NCI-H69 (cell line): ENCODE results near the gene VRK3.
A peak's percentile ranks its signal among the peaks of the same experiment; 100 is the strongest.
"Not testable (repeated sequence)": the region's sequence is repeated elsewhere in the genome, so short reads cannot be mapped to it uniquely, and the experiment has no call there.

Experiments
- DNase-seq: peaks from one replicate; lab custom pipeline; 2025; lab: John Stamatoyannopoulos, UW

The VRK3 gene

DNA sequence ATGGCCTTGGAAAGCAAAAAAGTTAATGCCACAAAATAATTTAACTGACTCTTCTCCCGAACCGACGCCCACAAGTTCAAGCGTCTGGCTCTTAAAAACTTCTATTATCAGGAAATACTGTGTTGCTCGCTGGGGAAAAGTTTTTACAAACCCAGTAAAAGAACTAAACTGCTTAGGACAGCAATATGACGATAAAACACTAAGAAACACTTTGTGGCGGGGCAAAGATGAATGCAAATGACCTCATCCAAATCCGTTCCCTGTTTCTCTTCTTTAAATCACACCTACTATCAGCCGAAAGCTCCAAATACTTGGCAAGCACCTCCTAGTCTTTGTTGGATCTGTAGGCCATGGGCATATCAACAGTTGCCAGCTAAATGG is 69.1 kb downstream of the VRK3 start:
- DNase-seq, result no peak

DNA sequence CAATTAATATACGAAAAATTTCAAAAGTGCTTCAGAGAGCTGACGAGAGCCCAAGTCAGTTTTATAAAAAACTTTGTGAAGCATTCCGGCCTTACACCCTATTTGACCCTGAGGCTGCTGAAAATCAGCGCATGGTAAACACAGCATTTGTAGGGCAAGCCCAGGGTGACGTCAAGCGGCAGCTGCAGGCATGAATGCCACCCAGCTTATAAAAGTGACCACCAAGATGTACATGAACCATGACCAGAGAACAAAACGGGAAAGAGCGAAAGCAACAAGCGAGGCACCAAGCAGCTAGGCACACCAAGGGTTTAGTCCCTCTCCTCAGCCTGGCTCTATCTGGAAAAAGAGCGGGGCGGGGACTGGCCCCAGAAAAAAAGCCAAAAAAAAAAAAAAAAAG is 70.2 kb downstream of the VRK3 start:
- peak; percentile 13 for DNase-seq

DNA sequence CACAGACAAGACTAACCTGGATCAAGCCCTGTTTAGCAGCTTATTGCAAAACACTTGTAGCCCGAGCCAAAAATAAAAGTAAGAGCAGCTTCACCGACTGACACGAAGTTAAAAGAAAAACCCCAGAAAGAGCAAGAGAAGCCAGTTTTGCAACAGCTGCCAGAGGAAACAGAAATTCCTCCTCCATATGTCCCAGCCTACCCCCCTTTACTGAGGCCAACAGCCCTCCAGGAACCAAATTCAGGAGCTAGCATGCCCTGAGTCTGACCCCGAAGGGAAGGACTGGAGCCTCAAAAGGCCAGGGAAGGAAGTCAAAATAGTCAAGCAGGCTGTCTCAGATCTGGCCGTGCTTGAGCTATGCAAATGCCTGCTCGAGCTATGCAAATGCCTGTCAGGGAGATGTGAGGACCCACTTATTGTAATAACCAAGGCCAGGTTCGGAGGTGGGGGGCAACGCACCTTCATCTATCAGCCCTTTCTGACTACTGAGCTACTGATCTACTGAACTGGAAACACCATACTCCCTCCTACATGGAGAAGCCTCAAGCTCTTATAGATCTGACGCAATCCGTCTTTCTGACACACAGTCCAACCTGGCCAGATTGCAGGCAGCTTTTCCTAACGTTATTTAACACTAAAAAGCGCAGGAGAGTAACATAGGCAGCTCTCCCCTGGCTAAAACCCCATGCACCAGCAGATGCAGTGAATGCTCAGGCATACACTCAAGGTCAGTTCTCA is 70.9 kb downstream of the VRK3 start:
- DNase-seq, result no peak

DNA sequence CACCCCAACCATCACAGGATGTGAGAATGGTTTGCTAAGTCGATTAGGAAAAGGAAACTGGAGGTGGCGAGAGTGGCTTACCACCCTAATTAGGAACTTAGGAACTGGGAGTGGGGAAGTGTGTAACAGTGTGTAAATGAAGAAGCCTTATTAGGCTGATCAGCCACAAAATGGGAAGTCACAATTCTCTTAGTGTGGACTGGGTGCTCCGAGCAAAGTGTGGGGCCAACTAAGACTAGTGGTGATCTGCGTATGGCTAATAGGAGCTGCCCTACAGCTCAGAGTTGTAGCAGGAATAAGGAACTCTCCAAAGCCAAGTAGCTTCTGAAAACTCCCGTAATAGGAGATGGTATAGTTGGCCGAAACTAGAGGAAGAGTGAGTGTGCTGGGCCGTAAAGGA is 71.8 kb downstream of the VRK3 start:
- no peak for DNase-seq

DNA sequence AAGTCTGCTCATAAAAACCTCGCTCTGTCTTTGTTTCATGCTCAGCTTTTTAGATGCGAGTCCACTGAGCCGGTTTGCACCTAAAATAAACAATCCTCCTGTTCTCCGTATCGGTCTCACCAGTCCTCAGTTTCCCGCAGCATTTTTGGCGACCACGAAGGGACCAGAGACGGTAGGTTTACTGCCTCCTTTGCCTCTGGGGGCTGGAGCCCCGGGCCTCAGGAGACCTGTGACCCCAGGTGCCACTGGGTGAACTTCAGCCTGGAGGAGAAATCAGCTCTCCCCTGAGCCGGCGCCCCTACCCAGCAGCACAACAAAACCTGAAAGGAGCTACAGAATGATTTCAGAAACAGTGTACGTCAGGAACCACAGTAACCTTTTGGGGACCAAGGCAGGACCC is 72.3 kb downstream of the VRK3 start:
- no peak for DNase-seq

DNA sequence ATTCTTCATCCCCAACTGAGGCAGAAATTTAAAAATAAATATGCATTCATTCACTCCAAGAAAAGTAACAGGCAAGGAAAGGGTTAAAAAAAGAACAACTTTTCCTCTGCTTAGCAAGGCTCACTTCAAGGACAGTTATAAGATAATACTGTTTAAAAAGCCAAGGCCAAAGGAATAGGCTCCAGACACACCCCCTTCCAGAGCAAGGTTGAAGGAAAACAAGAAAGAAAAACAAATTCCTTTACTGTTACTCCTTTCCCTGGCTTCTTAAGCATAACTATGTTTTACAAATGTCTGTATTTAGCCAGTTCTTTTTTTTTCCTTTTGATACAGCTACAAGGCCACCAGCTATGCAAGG is 72.7 kb downstream of the VRK3 start:
- DNase-seq, result no peak

DNA sequence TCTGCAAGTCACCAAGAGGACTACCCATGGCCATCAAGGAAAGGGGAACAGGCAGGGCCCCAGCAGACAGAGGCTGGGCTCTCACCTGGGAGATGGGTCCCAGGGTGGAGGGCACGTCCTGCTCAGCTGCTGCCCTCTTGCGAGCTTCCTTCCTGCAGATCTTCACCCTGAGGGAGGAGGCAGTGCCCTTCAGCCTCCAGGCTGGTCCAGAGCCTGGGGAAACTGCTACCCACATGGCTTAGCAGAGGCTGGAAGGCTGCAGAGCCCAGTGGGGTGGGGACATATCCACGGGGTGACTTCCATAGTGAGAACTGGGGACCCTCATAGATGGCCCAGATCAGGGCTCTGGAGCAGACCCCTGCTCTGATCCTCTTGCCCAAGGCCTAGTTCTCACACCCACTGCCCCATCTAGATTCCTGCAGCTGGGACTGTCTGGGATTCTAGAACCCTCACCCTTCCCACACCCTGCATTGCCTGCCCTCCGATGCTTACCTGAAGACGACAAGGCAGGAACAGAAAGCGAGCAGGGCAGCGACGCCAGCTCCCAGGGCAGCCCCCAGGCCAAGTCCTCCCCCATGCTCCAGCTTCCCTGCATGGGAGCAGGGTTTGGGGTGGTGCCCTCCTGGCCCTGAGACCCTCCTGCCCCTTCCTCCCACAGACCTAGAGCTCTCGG is 73.2 kb downstream of the VRK3 start:
- DNase-seq, result no peak

DNA sequence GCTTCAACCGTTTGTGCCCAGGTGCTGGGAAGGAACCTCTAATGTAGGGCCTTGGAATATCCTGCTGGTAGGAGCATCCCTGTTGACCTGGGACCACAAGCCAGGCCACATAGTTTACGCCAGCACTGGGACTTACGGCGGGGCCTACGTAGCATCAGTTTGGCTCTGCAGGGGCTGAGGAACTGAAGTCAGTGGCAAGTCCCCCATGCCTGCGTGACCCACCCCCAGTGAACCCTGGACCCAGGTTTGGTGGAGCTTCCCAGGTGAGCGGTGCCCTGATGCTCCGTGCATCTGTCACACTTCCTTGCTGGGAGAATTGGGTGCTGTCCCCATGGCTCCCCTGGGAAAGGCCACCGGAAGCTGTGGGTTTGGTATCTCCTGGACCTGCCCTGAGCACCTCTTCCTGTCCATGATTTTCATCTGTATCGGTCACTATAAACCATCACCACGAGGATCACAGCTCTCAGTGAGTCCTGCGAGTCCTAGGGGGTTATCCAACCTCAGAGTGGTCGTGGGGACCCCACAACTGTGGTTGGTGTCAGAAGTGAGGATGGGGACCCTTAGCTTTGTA is 74.1 kb downstream of the VRK3 start:
- no peak for DNase-seq

DNA sequence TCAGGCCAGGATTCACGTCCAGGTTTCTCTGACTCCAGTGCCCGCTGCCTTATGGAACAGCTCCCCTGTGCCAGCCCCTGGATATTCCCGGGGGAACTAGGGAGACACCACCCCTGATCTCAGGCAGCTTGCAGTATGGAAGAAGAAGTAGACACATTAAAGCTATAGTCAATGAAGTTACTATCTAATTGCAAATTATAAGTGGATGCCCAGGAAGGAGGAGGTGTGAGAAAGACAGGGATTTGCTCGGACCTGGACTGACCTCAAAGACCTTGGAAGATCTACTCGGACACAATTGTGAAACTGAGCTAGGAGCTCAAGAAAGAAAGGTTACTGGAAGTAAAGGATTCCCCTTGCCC is 74.6 kb downstream of the VRK3 start:
- DNase-seq, result no peak

DNA sequence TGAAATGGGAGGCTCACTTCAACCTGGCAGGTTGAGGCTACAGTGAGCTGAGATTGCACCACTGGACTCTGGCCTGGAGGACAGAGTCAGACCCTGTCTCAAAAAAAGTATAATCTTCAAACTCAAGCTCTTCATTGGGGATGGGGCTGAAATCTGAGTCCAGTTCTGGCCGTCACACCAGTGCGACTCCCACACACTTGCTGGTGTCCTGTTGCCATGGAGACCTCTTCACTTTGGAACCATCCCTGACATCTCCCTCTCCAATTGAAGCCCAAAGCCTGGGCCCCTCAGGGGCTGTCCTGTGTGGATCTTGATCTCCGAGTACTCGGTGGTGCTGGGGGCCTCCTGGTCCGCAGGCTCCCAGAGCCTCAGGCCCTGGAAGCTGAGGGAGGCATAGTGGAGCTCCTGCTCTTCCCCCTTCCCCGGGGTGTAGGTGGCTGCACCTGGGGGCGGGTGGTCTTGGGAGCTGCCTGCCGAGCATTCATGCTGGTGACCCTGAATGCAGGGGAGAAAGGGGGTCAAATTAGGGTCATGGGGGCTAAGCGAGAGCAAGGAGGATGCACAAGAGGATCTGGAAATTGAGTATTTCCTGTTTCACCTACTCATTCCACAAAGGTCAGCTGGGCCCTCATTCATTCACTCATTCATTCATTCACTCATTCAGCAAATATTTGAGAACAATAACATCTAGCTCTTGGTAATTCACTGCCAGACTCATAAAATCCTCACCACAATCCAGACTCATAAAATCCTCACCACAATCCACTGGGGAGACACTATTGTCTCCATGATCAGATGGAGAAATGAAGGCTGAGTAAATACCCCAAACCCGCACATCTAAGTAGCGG is 75.2 kb downstream of the VRK3 start:
- DNase-seq, result no peak

DNA sequence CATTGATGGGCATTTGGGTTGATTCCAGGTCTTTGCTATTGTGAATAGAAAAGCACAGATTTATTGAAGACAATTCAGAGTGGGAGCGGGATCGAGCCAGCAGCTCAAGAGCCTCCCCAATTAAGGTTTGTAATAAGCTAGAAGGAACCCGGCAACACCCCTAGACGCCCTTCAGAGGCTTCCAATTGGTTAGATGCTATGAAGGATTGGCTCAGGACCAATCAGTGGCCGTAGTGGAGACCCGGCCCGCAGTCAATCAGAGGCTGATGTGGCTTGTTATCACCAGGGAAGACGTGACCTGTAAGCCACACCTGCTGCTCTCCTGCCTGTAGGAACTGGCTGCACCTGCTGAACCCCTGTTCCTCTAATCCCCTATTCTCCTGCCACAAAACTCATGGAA is 78.8 kb downstream of the VRK3 start:
- no peak for DNase-seq

DNA sequence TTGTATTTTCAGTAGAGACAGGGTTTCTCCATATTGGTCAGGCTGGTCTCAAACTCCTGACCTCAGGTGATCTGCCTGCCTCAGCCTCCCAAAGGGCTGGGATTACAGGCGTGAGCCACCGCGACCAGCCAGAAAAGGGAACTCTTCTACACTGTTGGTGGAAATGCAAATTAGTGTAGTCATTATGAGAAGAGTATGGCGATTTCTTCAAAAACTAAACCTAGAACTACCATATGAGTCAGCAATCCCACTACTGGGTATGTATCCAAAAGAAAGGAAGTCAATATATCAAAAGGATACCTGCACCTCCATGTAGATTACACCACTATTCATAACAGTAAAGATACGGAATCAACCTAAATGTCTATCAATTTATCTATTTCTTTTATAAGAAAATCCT is 80.6 kb downstream of the VRK3 start:
- DNase-seq, result not testable (repeated sequence)

DNA sequence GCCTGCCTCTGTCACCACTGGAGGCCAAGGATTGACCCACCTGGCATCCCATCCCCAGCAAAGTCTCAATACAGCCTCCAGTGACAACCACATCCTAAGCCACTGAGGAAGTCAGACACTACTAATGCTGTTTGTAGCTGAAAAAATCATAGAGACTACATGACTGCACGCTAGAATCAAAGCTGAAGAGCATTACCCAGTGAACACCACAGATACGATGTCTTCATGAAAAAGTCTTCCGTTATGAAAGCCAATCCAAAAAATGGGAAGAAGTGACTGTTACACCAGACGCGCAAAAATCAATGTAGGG is 84.7 kb downstream of the VRK3 start:
- no peak for DNase-seq

DNA sequence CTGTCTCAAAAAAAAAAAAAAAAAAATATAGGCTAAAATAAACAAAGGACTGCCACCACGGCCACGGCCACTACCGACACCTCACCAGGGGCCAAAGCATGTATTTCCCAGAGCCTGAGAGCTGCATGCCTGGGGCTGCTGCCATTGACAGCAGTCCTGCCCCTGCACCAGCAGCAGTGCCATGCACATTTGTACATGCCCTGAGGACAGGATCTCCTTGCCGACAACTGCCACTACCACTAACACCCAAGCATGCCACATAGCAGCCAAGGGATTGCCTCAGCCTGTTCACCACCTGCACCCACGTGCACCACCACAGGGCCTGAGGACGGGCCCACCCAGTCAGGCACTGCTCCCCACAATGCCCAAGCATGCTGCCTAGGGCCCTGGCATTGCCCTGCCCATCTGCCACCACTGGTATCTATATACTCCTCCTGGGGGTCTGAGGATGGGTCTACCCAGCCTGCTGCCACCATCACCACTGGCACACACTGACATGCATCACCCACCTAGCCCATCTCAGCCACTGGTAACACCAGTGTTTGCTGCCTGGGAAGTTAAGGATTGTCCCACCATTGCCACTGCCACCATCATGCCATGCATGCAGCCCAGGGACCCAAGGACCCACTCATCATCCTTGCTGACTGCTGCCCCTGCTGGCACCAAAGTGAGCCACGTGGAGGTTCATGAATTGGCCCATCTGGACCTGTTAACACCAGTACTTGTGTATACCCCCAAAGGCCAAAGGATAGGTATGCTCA is 85.3 kb downstream of the VRK3 start:
- peak; percentile 18 for DNase-seq

DNA sequence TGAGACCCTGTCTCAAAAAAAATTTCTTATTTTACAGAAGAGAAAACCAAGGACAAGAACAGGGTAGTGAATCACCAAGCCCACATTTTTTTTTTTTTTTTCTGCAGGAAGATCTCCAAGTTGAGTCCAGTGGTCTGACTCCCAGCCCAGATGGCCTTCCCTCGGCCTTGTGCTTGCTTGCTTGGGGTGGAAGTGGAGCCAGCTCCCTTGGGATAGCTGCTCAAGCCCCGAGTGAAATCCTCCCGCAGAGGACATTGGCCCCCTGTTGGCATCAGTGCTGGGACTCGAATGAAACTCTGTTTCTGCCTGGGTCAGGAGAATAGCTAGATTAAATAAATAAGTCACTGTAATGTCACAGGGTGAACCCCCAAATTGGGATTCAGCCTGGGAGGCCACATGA is 86.5 kb downstream of the VRK3 start:
- DNase-seq, result no peak

DNA sequence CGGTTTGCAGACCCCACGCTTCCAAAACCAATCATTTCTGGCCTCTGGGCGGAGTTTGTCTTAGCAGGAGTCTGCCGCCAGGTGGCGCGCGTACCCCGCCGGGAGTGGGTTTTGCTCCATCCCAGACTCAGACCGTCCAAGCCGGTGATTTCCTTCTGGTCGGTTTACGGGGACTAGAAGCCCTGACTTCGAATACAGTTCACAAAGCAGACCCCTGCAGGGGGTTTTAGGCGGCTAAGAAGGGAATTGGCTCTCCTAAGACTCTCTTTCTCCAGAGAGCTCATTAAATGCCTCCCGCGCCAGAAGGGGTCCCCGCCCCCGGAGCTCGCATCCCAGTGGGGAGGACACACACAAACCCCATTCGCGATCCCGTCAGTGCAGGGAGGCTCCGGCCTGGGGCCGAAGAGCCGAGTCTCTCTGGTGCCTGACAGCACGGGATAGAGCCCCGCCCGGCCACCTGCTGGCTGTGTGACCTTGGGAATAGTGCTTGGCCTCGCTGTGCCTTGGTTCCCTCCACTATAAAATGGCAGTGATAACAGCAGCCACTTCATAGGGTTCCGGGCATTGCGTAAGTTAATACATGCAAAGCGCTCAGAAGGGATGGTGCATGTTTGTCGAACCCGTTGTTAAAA is 87.3 kb downstream of the VRK3 start:
- peak; percentile 82 for DNase-seq

DNA sequence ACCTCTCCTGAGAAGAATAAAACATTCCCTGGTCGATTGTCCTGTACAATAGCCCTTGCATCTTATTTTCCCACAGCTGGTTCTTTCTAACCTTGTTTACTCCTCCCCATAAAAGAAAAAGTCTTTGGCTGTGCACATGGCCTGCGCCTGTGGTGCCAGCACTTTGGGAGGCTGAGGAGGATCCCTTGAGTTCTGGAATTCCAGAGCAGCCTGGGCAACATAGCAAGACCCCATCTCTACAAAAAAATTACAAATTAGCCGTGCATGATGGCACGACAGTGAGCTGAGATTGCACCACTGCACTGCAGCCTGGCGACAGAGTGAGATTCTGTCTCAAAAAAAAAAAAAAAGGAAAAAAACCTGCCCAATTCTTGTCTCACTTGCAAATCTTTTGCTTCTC is 88.6 kb downstream of the VRK3 start:
- no peak for DNase-seq

DNA sequence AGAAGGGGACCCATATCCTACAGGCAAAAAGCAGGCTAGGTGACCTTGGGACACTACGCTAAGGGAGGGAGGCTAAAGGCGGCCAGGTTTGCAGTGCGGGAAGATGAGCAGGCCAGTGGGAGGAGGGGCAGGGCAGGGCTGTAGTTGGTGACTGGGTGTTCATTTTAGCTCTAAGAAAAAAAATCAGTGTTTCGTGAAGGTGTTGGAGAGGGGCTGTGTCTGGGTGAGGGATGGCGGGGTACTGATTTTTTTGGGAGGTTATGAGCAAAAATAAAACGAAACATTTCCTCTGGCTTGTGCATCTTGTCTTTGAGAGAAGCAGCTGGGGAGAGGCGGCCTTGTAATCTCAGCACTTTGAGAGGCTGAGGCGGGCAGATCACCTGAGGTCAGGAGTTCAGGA is 91.5 kb downstream of the VRK3 start:
- DNase-seq, result no peak

DNA sequence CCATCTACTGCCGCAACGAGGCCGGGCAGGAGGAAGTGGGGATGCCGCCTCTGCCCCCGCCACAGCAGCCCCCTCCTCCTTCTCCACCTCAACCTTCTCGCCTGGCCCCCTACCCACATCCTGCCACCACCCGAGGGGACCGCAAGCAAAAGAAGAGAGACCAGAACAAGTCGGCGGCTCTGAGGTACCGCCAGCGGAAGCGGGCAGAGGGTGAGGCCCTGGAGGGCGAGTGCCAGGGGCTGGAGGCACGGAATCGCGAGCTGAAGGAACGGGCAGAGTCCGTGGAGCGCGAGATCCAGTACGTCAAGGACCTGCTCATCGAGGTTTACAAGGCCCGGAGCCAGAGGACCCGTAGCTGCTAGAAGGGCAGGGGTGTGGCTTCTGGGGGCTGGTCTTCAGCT is 92.4 kb downstream of the VRK3 start:
- no peak for DNase-seq

DNA sequence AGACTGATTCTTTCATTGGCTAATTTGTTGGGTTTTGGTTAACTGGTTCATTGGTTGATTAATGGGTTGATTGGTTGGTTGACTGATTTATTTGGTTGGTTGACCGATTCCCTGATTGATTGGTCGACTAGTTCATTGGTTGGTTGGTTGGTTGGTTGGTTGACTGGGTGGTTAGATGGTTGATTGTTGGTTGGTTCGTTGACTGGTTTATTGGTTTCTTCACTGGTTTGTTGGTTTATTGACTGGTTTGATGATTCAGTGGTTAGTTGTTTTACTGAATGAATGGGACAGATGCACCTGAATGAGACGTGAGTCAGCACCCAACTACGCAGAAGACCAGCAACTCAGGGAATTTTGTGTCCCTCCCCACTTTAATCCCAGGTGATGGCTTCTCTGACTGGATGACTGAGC is 93.1 kb downstream of the VRK3 start:
- DNase-seq, result no peak

DNA sequence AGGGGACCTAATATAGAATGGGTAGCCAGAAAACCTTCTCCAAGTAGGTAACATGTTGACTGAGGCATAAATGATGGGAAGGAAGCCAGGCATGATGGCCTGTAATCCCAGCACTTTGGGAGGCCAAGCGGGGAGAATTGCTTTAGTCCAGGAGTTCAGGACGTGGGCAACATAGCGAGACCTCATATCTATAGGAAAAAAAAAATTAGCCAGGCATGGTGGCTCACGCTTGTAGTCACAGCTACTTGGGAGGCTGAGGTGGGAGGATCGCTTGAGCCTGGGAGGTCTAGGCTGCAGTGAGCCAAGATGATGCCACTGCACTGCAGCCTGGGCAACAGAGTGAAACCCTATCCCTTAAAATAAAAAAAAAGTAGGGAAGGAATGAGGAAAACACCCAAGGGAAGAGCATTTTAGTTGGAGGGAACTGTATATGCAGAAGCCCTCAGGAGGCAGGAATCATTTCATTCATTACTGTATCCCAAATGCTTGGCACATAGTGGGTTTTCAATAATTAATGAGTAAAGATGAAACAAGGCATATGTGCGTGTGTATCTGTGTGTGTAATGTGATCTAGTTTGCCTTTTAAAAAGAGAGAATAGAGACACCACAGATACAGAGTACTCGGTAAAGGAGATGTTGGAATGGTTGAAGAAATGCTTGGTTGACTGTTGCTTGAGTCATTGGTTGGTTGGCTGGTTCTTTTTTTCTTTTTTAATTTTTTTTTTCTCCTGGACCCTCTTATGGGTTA is 93.7 kb downstream of the VRK3 start:
- no peak for DNase-seq
